ENCODE results near the gene KRT81.

Gene KRT81

GRCh38 chr12:52323416-52324152, 32.2 kb upstream of the KRT81 start:
- H3K4me3 ChIP-seq (ENCODE audit: low read depth, low read length), result no peak overlapping the region
- no peak for TF ChIP-seq CTCF (IDR thresholded peaks at IDR 0.05; ENCODE audit: borderline replicate concordance, insufficient read depth, low read depth, low read length)

- no peak overlapping the region for H3K4me3 ChIP-seq (ENCODE audit: low read depth, low read length)
- TF ChIP-seq CTCF (IDR thresholded peaks at IDR 0.05; ENCODE audit: borderline replicate concordance, insufficient read depth, low read depth, low read length), result no peak
These were observed 31.7 kb upstream of the KRT81 start for GRCh38 chr12:52323001-52323400.

- H3K4me3 ChIP-seq (ENCODE audit: low read depth, low read length), result no peak overlapping the region
- no peak for TF ChIP-seq CTCF (IDR thresholded peaks at IDR 0.05; ENCODE audit: borderline replicate concordance, insufficient read depth, low read depth, low read length)
These were observed 30.7 kb upstream of the KRT81 start for GRCh38 chr12:52322069-52322468.

- no peak for TF ChIP-seq CTCF (IDR thresholded peaks at IDR 0.05; ENCODE audit: borderline replicate concordance, insufficient read depth, low read depth, low read length)
- H3K4me3 ChIP-seq (ENCODE audit: low read depth, low read length), result no peak overlapping the region
These were observed 30.1 kb upstream of the KRT81 start for GRCh38 chr12:52321418-52321817.

- TF ChIP-seq CTCF (IDR thresholded peaks at IDR 0.05; ENCODE audit: borderline replicate concordance, insufficient read depth, low read depth, low read length), result no peak
- H3K4me3 ChIP-seq (ENCODE audit: low read depth, low read length), result no peak within 1 kb of the TSS
These were observed 29.6 kb upstream of the KRT81 start, which contains the start of gene KRT83 for GRCh38 chr12:52320784-52321400. Gene KRT83 (minus strand): TSS chr12:52321398. CDS start chr12:52321335, 63 bp downstream.

GRCh38 chr12:52319097-52319496, 27.8 kb upstream of the KRT81 start:
- H3K4me3 ChIP-seq (ENCODE audit: low read depth, low read length), result no peak overlapping the region
- no peak for TF ChIP-seq CTCF (IDR thresholded peaks at IDR 0.05; ENCODE audit: borderline replicate concordance, insufficient read depth, low read depth, low read length)
